Prostate gland (tissue), 2 donors: Measurements from ENCODE around the gene SETBP1. TPM values are rescaled to one million over a fixed set of nuclear protein-coding genes. Genes with fewer than 3 reads are reported as not detected.

Source experiments
- DNase-seq: peaks from one replicate; pipeline ENCODE4 v3.0.0-alpha.2; 2019; ENCODE audit warnings: low spot score
- H3K27ac ChIP-seq, 2 donors: fragments of 200-600 bp; sonication (generic); 2 replicates each; pipeline ENCODE4 v1.5.1; 2017 to 2019
- H3K27me3 ChIP-seq: fragments of 200-600 bp; sonication (generic); replicated peaks from 2 replicates; pipeline ENCODE4 v1.5.1; 2019; ENCODE audit not compliant: insufficient read depth
- H3K36me3 ChIP-seq, 2 donors: fragments of 200-600 bp; sonication (generic); 1 replicate in 1 of 2; 2 replicates in 1 of 2; pipeline versions ENCODE4 v1.5.1 to v1.8.1; 2017 to 2019
- H3K4me1 ChIP-seq: fragments of 200-600 bp; sonication (generic); replicated peaks from 2 replicates; pipeline ENCODE4 v1.5.1; 2019
- H3K4me3 ChIP-seq, 2 donors: fragments of 200-600 bp; sonication (generic); 2 replicates each; pipeline ENCODE4 v1.5.1; 2017 to 2019
- H3K9me3 ChIP-seq: fragments of 200-600 bp; sonication (generic); 2 replicates; pipeline ENCODE4 v1.5.1; 2017
- CTCF ChIP-seq, 4 experiments: fragments of 200-600 bp in 2 of 4; fragments of 450-650 bp in 2 of 4; sonication (generic) in 2 of 4; IDR thresholded peaks; 1 replicate in 3 of 4; 2 replicates in 1 of 4; pipeline ENCODE4 v1.5.1; 2016 to 2019; ENCODE audit warnings: antibody characterized with exemption in 4 of 4, mild to moderate bottlenecking in 2 of 4, moderate library complexity in 2 of 4
- POLR2A ChIP-seq: fragments of 450-650 bp; IDR thresholded peaks from one replicate; pipeline ENCODE4 v1.6.1; 2016; ENCODE audit warnings: antibody characterized with exemption, mild to moderate bottlenecking
- POLR2AphosphoS5 ChIP-seq: sonication (generic); formaldehyde crosslinking; IDR thresholded peaks from one replicate; pipeline ENCODE4 v1.6.1; 2017; ENCODE audit warnings: antibody characterized with exemption
- WGBS: methylation state at CpG from one replicate; pipeline ENCODE4 v1.1.5; 2018; 5-methylcytosine and 5-hydroxymethylcytosine counted together
- intact Hi-C: fragments of 100-400 bp; cut with DNase I; formaldehyde crosslinking; loops from one replicate; pipeline ENCODE4 v1.14.2; 2022
- total RNA-seq, 2 donors: library from RNA; depleted of rRNA; stranded (reverse); fragments of >200 nt; gene quantifications; one replicate each; pipeline ENCODE4 v1.1.0, GENCODE V29; 2016

SETBP1 gene
- total RNA-seq, 2 donors from 2014 or later, result 28.4 to 45.1 TPM

GRCh38 chr18:44844486-44844885, 163.8 kb downstream of the SETBP1 start:
- Histone ChIP-seq H3K9me3 (no peaks in the 10 kb centered on the region), H3K27ac (no peak overlapping the region), H3K36me3 (no peaks in the 10 kb centered on the region), H3K4me1 (peaks cover 8% of the 10 kb centered on the region), H3K27me3 (no peaks in the 10 kb centered on the region), H3K4me3 (no peak overlapping the region)
- intact Hi-C loops, result loop anchor here (10.0 kb wide), 1 partner anchor 170 kb away; no protein-coding TSS in a partner anchor
- WGBS, result 71% methylated on average over 5 of the region's 5 CpGs
- no peak for DNase-seq
- TF ChIP-seq CTCF (IDR thresholded peaks at IDR 0.05), result no peak
- TF ChIP-seq POLR2A, result no peak
- no peak for TF ChIP-seq POLR2AphosphoS5

GRCh38 chr18:44846450-44846849, 165.8 kb downstream of the SETBP1 start:
- no peak overlapping the region for H3K4me3 ChIP-seq
- intact Hi-C loops, result loop anchor here (10.0 kb wide), 1 partner anchor 168 kb away; no protein-coding TSS in a partner anchor
- no peaks in the 10 kb centered on the region for H3K36me3 ChIP-seq
- H3K27me3 ChIP-seq, result no peaks in the 10 kb centered on the region
- no peaks in the 10 kb centered on the region for H3K9me3 ChIP-seq
- TF ChIP-seq CTCF (IDR thresholded peaks at IDR 0.05) (no peak), POLR2AphosphoS5 (no peak), POLR2A (no peak)
- no peaks in the 10 kb centered on the region for H3K4me1 ChIP-seq
- no peak overlapping the region for H3K27ac ChIP-seq
- no peak for DNase-seq

GRCh38 chr18:44848644-44849335, 168.1 kb downstream of the SETBP1 start:
- TF ChIP-seq POLR2A (no peak), POLR2AphosphoS5 (no peak), CTCF (IDR thresholded peaks at IDR 0.05) (no peak)
- 55% methylated on average over 9 of the region's 9 CpGs for WGBS
- no peaks in the 10 kb centered on the region for H3K9me3 ChIP-seq
- intact Hi-C loops, result loop anchor here (10.0 kb wide), 1 partner anchor 166 kb away; no protein-coding TSS in a partner anchor
- no peak overlapping the region for H3K4me3 ChIP-seq
- no peaks in the 10 kb centered on the region for H3K4me1 ChIP-seq
- H3K27ac ChIP-seq, result no peak overlapping the region
- DNase-seq, result no peak
- no peaks in the 10 kb centered on the region for H3K36me3 ChIP-seq
- no peaks in the 10 kb centered on the region for H3K27me3 ChIP-seq

- no peaks in the 10 kb centered on the region for H3K9me3 ChIP-seq
- H3K27me3 ChIP-seq, result no peaks in the 10 kb centered on the region
- no peak overlapping the region for H3K27ac ChIP-seq
- no peaks in the 10 kb centered on the region for H3K4me1 ChIP-seq
- TF ChIP-seq CTCF (IDR thresholded peaks at IDR 0.05), result no peak
- no peak for TF ChIP-seq POLR2AphosphoS5
- TF ChIP-seq POLR2A, result no peak
- intact Hi-C loops, result loop anchor here (10.0 kb wide), 1 partner anchor 165 kb away; no protein-coding TSS in a partner anchor
- WGBS, result 90% methylated on average over 6 of the region's 6 CpGs
- no peak overlapping the region for H3K4me3 ChIP-seq
- no peaks in the 10 kb centered on the region for H3K36me3 ChIP-seq
- no peak for DNase-seq
These were observed 168.7 kb downstream of the SETBP1 start for GRCh38 chr18:44849361-44849760.

GRCh38 chr18:44850001-44850400, 169.3 kb downstream of the SETBP1 start:
- DNase-seq, result no peak
- WGBS, result 80% methylated on average over 2 of the region's 2 CpGs
- Histone ChIP-seq H3K27ac (no peak overlapping the region), H3K9me3 (no peaks in the 10 kb centered on the region), H3K4me1 (no peaks in the 10 kb centered on the region), H3K4me3 (no peak overlapping the region), H3K36me3 (no peaks in the 10 kb centered on the region), H3K27me3 (no peaks in the 10 kb centered on the region)
- TF ChIP-seq CTCF (IDR thresholded peaks at IDR 0.05) (no peak), POLR2AphosphoS5 (no peak), POLR2A (no peak)
- intact Hi-C loops, result no loop called here
